Posterior vena cava (tissue), 2 donors: ENCODE data around the gene NRXN3. TPM values are rescaled to one million over a fixed set of nuclear protein-coding genes. Genes with fewer than 3 reads are reported as not detected.

Experiments used
- DNase-seq: peaks from one replicate; pipeline ENCODE4 v3.0.0-alpha.2; 2020; ENCODE audit warnings: low spot score
- intact Hi-C, 2 donors: fragments of 100-400 bp; cut with DNase I; formaldehyde crosslinking; loops; one replicate each; pipeline versions ENCODE4 v1.14.1 to v1.14.2; 2022 to 2023
- total RNA-seq, 2 donors: library from RNA; stranded (reverse); fragmentation: NEBNext Ultra II Directional; extraction: Animal tissue kit (Norgen Biotek cat#: 25700); gene quantifications; one replicate each; pipeline ENCODE4 v1.2.1, GENCODE V29; 2021
- donor health status: DM: yes; HTN: yes; CAD: no.
- donor health status: DM: yes; HTN: yes; CAD: no.

The NRXN3 gene
- total RNA-seq, 2 donors from 2014 or later: 11.8 to 14.3 TPM

- intact Hi-C loops: no loop called here
- DNase-seq: no peak
Observed at GRCh38 chr14:78308079-78308478, 137.9 kb downstream of the NRXN3 start.

DNA sequence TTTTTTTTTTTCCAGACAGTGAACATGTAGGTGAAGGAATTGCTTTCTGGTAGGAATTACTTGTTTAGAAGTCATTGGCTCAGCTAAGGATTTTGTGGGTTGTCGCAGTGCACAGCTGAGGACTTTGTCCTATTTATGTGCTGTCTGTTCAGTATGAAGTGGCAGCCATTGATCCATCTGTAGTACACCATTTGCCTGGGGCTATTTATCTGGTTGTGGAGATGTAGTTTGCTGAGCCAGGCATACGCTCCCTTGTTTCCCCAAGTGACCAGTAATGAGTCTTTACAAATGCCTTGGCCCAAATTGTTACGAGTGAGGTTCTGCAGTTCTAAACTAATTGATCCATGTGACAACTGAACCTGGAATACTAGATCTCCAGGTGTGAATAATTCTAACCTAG, 140.1 kb downstream of the NRXN3 start:
- no peak for DNase-seq
- intact Hi-C loops: no loop called here

DNA sequence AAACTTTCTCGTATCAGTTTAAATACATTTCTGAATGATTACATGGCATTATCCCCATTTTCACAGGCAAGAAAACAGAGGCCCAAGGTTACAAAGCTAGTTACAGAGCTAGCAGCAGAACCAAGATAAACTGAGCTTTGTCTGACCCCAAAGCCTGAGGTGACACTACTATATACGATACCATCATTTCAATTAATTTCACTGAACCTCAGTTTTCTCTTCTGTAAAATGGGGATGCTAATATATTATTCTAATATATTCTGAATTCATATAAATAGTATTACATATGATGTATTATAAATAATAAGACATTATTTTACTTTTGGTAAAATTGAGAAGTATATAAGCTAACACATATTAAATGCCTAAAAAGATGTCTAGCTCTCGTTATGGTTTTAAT, 143.3 kb downstream of the NRXN3 start:
- DNase-seq: no peak
- intact Hi-C loops: no loop called here

DNA sequence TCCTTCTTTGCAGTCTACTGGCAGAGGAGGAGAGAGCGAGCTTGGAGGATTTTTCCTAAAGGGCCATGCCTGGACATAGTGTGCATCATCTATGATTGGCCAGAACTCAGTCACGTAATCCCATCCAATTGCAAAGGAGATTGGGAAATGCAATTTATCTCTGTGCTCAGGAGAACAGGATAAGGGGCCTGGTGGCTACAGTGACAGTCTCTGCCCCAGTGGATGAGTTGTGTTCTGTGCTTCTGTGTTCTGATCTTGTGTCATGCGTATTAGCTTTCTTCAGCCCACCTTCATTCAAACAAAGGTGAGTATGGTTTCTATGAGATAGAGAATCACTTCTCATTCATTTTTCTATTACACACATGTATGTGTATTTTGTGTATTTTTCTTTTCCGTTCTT, 144.3 kb downstream of the NRXN3 start:
- DNase-seq: no peak
- intact Hi-C loops: no loop called here

GRCh38 chr14:78316052-78316451, 145.9 kb downstream of the NRXN3 start:
- no peak for DNase-seq
- intact Hi-C loops: no loop called here

GRCh38 chr14:78316786-78317185, 146.6 kb downstream of the NRXN3 start:
- intact Hi-C loops: no loop called here

GRCh38 chr14:78319406-78319805, 149.2 kb downstream of the NRXN3 start:
- intact Hi-C loops: no loop called here
- no peak for DNase-seq

More at GRCh38 chr14:78316786-78317185, 146.6 kb downstream of the NRXN3 start:
- DNase-seq: no peak

DNA sequence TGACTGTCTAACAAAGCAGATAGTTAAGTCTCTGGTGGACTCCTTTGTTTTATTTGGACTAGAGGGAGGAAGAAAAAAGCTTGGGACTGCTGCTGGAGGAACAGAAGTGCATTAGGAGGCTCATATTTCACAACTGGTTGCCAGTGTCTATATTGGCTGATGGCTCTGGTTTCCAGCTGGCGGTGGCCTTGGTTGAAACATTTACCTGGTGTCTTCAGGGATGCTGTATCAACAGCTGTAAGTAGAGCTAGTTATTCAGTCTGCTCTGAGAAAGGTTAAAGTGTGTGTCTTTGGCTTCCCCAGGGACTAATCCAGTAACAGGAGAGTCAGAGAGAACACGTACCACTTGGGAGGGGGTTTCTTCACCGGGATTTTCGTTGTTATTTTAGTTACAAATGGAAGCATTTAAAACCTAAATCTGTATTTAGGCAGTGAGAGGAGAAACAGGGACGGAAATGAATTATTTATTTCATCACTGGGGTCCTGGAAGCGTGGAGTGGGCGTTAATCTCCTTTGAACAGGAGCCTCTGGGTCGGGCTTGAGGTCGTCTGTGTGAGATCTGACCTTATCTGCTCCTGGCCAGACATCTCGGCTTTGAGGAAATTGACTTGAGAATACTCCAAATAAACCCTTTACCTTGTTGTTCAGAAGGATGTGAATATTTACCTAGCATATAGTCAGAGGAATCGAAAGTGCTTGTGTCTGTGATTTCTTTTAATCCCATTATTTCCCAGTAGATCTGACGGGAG, 149.9 kb downstream of the NRXN3 start:
- no peak for DNase-seq
- intact Hi-C loops: no loop called here

DNA sequence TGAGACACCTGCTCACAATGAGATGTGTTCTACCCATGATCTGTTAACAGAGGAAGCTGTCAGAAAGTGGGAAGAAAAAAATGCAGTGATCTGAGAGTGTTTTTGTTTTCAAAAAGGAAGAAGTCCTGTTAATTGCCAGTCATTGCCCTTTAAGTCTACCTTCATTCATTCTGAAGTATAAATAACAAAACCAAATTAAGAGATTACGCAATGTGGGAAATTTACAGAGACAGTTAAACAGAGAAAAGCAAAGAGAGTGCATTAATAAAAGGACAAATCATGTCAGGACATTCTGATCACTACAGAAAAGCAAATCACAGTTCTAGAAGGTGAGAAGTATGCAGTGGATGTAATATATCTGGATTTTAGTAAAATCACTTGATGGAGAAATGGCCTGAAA, 154.2 kb downstream of the NRXN3 start:
- intact Hi-C loops: no loop called here
- DNase-seq: no peak

- DNase-seq: no peak
Observed at GRCh38 chr14:78325911-78326310, 155.7 kb downstream of the NRXN3 start.

GRCh38 chr14:78327426-78328221, 157.5 kb downstream of the NRXN3 start:
- intact Hi-C loops: no loop called here

More at GRCh38 chr14:78325911-78326310, 155.7 kb downstream of the NRXN3 start:
- intact Hi-C loops: no loop called here

GRCh38 chr14:78329371-78329770, 159.2 kb downstream of the NRXN3 start:
- intact Hi-C loops: no loop called here
- DNase-seq: no peak

More at GRCh38 chr14:78327426-78328221, 157.5 kb downstream of the NRXN3 start:
- DNase-seq: no peak

DNA sequence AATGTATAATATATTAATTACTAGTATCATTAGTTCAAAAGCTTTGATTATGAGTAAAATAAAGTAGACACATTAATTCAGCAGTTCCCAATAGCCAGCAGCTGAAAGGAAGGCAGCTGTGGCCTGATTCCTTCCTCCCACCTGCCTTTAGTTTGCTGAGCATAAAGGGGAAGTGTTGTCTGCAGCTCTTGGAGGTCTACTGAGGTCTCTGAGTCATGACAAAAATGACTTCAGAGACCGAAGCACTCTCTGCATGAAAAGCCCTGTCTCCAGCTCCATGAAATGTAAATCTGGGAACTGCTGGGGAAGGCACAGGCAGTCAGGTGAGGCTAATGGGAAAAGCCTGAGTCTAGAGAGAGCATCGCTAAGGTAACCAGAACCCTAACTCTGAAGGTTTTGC, 165.4 kb downstream of the NRXN3 start:
- no peak for DNase-seq
- intact Hi-C loops: no loop called here

DNA sequence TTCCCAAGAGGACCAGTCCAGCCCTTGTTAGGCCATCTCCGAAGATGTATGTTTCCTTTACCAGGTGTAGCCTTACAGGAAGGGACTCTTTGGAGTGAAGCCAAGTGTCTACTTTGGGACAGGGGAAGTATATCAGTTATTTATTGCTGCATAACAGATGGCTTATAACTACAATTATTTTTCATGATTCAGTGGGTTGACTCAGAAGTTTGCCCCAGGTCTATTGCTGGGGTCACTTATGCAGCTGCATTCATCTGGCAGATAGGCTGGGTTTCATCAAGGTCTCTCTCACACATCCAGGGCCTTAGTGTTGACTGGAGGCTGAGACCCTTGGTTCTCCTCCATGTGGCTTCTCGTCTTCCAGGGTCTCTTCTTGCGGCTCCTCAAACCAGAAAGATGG, 170.1 kb downstream of the NRXN3 start:
- intact Hi-C loops: no loop called here
- DNase-seq: no peak

DNA sequence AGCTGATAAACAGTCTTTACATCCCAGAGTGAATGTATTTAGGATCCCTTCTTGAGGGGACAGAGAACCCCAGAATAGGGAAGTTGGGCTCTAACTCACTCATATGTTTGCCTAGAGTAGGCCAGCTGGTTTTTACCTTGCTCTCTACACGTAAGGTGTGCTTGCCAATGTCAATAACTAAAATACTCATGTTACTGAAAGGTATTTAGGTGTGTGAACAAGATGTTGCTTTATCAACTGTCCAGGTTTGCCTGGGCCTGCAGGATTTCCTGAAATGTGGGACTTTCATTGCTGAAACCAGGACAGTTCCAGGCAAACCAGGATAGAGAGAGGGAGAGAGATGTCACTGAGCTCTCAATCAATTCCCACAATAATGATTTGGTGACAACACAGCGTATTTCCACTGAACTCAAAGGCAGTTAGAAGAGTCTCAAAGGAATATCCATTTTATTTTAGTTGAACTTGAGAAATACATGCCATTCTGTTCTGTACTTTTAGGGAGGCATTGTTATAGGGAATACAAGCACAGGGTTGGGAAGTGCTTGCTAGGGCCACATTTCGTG, 171.7 kb downstream of the NRXN3 start:
- intact Hi-C loops: no loop called here
- no peak for DNase-seq

DNA sequence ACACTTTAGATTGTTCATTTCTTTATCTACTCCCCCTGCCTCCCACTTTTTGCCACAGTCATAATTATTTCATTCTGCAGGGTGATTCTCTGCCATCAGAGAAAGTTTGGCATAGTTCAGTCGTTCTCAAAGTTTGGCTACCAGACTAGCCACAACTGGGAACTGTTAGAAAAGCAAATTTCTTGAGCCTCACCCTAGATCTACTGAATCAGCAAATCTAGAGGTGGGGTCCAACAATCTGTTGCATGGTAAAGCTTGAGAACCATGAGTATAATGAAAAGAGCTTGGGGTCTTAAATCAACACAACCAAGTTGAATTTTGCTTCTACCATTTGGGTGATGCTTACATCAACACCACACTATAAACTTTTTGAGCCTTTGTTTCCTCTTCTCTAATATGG, 172.7 kb downstream of the NRXN3 start:
- DNase-seq: no peak
- intact Hi-C loops: no loop called here

GRCh38 chr14:78344290-78344689, 174.1 kb downstream of the NRXN3 start:
- intact Hi-C loops: no loop called here
- DNase-seq: no peak

DNA sequence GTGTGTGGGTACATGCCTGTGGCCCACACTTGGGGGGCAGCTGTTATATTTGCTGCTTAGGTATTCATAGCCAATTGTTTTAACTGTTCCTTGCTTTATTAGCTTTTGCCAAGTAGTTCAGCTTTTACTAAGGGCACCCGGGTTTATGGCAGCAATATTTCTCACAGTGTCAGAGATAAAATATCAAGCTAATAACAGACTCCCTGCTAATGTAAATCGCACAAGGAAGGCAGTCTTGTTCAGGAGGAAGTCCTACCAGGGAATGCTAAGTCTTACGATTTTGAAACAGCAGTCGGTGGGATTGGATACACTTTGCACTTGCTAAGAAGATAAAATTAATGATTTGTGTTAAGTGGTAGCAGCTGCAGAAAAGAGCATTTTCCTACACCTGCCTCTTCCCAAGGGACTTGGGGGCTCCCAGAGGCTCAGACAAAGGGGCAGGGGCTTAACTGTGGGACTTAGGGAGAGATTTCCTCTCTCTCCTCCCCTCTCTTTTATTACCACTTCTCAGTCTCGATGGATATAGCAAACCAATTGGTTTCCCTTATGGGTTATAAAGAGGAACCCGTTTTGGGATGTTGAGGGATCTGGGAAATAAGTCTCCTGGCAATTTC, 175.1 kb downstream of the NRXN3 start:
- intact Hi-C loops: no loop called here

DNA sequence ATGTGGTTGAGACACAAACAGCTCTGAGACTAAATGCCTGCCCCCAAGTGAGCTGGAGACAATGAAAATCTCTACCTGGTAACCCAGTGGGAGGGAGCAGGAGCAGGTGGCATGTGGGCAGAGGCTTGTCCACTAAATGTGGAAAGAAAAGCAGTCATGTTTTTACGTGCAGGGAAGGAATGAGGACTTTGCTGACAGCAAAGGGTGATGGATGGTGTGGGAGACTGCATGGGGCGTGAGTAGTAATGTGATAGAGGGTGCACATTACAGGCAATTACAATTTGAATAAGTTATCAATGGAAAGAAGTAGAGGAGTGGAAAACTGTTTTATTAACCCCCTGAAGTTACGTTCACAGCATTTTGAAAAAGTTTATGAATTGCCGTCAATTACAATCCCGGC, 176.6 kb downstream of the NRXN3 start:
- DNase-seq: no peak
- intact Hi-C loops: no loop called here

More for the DNA sequence above, 175.1 kb downstream of the NRXN3 start:
- DNase-seq: no peak

DNA sequence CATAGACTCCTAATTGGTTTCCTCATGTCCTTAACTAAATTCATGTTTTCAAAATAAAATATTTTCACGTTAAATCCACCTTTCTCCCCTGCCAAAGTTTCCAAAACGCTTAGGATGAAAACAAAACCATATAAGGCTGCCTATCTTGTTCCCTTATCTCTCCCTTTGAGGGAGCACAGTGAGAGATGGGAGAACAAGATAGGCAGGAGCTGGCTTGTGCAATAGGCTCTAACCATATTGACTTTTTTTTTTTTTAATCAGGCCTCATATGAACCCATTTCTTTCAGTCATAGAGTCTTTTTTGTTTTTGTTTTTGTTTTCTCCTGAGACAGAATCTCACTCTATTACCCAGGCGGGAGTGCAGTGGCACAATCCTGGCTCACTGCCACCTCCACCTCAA, 184.9 kb downstream of the NRXN3 start:
- intact Hi-C loops: no loop called here

More for the DNA sequence above, 184.9 kb downstream of the NRXN3 start:
- no peak for DNase-seq
